ENCODE results near the gene ITGA5.
"Not testable (repeated sequence)": the region's sequence is repeated elsewhere in the genome, so short reads cannot be mapped to it uniquely, and the experiment has no call there.

Gene ITGA5

GRCh38 chr12:54368709-54369596 lies 50.1 kb downstream of the ITGA5 start:
- DNase-seq = peak; percentile 91

DNA sequence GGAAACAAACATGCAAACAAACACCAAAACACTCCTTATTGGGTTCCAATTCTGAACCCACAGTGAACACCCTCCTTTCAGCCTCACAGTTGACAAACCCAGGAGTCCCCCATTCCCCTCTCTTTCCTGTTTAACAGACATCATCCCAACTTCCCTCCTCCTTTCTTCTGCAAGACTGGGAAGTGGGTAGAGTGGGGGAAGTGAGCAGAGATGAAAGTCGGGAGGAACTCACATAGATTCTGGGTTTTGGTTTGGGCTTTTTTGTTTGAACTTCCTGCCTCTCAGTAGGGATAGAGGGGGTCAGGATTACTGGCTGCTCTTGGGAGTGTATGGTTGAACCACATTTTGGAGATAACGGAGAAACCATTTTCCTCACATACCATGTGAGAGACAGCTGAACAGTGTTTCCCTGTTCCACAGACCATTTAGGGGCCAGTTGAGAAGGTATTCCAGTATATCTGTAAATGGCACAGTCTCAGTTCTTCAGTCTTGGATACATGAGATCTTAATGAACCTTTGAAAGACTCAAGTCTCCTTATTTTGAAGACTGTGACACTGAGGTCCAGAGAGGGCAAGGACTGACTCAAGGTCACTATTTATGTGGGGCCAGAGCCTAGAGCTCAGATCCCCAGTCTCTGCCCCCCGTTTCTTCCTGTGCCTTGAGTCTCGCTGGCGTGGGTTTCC lies 50.9 kb downstream of the ITGA5 start:
- no peak for DNase-seq

DNA sequence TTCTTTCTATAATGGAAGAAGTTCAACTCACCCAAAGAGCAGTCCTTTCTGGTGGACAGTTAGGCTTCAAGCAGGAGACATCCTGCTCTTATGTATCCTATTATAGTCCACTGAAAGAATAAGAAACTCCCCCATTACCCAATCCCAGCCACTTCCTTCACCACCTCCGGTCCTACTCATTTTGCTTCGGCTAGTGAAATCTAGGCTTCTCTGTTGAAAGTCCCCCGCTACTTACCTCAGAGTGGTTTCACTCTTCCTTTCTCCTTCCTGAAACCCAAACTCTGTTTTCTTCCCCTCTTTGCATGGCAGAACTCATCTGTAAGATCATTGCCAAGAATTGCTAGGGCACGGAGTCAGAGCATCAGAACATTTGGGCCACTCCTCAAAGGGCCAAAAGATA lies 54.7 kb downstream of the ITGA5 start, which contains the start of gene GPR84:
TSS of gene GPR84 (minus strand) at position 74 of the 400 bp plus-strand sequence. CDS start 635 bp downstream, outside the sequence.
- no peak for DNase-seq

GRCh38 chr12:54363618-54364017 lies 55.4 kb downstream of the ITGA5 start:
- no peak for DNase-seq

- no peak for DNase-seq
These were observed 56.0 kb downstream of the ITGA5 start for GRCh38 chr12:54363047-54363446.

GRCh38 chr12:54360717-54361456 lies 58.2 kb downstream of the ITGA5 start:
- DNase-seq = peak; percentile 33

DNA sequence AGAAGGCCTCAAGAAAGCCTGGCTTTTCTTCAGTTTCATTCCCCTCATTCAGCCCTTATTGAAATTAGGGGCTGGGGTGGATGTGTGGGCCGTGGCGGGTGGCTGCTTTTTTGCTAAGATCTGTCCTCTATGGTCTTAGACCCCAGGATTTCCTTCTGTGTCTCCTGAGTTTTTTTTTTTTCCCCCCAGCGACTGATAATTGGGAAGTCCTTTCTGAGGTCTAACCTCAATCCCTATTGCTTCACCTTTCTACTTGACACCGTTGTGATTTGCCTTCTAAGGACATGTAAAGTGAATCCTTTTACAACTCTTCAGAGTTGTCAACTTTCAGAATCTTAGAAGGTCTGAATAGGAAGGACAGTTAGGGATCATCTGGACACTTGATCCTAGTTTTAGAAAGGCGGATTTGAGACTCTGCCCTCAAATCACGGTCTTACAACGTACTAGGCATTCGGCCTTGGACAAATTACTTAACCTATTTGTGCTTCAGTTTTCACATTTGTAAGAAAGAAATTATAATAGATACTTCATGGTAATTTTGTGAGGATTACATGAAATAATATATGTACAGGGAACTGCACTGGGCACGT lies 59.2 kb downstream of the ITGA5 start:
- no peak for DNase-seq

DNA sequence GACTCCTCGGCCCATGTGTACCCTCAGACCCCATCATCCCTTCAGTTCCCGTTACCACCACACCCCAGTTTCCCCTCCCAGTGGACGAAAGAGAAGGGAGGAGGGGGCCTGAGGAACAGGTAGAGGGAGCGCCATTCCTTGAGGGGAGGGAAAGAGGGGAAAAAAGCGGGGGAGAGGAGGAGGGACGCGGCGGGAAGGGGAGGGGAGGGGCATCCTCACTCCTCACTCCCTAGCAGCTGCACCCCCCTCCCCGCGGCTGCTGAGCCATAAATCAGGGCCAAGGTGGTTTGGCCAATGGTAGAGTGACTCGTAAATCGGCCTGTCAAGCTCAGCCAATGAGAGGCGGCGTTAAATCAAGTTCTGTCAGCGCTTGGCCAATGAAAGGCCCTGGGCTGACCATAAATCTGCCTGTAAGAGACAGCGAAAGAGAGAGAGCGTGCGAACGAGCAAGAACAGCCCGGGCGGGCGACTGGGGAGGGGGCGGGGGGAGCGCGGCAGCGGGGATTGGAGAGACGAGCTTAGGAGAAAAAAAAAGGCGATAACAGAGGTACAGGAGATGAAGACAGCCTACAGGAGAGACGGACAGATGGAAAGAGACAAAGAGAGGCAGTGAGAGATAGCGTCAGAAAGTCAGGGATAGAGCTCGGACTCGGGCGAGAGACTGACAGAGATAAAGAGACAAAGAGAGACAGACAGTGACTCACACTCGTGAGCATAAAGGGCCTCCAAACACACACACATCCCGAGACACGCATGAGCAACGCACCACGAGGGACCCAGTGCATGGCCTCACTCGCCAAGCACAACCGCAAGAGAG lies 59.9 kb downstream of the ITGA5 start:
- peak; percentile 91 for DNase-seq

GRCh38 chr12:54358191-54358944 lies 60.7 kb downstream of the ITGA5 start:
- peak; percentile 16 for DNase-seq

DNA sequence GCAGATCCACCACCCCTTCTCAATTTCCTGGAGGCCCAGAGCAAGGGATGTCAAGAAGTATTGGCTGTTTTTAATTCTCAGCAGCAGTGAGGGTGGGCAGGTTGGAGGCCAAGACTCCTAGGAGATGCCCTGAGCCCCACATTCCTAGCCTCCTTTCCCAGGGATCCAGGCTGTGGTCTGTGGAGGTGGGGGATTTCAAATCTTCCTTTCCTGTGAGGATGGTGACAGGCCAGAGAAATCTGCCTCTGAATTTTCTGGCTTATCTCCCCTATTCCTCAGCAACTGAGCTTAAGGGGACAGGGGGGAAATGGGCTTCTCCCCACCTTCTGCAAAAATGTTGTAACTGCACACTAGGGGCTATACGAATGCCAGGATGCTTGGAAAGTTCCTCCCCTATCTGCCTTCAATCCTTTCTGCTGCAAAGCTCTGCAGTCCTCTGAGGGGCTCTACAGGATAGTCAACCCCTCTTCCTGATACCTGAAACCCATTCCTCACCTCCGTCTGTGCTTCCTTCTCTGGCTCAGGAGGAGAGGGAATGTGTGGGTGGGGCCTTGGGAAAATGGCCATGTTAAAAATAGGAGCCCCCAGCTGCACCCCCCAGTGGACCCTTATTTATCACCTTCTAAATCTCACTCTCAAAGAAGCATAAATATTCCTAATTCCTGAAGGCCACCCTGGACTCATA lies 61.4 kb downstream of the ITGA5 start:
- no peak for DNase-seq

DNA sequence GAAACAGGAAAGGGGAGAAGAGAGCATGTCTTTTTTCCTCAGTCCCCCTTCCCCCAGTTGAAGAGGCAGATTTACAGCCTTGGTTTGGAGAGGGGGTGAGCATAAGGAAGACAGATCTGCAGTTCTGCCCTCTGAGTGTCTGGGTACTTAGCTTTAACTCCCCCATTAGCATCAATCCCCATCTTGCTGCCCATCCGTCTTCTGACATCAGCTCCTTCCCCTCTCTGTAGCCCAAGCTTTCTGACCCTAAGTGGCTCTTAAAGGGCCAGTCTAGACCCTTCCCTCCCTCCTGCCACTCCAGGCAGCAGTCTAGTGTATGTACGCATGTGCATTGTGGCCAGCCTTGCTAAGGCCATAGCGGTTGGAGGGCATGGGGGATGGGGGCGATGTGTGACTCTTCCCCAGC lies 62.1 kb downstream of the ITGA5 start:
- DNase-seq = no peak

DNA sequence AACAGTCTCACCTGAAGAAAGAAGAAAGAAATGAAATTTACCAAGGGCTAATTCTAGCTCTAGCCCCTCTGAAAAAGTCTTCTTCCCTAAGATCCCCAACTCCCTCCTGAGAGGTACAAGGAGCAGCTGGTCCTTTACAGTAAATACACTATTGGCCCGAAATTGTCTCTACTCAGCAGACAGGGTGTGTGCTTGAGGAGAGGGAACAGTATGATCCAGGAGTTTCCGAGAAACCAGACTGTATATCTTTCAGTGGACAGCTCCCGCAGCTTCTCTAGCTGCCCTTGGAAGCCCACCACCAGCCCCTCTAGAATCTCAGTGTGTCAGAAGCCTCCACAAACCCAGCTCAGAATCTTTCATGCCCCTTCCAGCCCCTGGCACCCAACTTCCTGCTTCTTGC lies 62.8 kb downstream of the ITGA5 start:
- no peak for DNase-seq

DNA sequence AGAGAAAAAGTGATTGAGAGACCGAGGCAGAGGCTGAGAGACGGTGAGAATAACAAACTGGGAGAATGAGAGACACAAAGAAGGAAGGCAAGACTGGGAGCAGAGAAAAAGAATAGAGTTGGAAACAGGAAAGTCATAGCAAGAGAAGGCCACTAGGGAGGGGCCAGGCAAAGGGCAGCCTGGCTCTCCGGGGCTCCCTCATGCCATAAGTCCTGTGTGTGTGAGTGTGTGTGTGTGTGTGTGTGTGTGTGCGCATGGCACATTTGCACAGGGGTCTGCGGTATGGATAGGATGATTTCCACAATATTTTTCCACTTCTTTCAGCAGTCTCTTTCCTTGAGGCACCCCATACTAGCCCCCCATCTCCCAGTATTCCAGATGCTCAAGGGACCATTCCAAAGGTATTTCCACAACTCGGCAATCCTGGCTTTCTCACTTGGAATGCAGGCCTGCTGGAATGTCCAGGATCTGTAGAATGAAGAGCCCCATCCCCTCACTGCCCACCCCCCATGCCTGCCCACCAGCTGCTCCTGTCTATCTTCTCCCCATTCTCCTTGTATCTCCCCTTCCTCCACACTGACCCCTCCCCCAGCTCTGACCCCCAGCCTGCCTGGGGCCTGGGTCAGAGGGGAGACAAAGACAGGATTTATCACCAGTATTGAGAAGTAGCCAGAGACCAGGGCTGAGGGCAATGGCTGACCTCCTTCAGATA lies 63.8 kb downstream of the ITGA5 start:
- DNase-seq = no peak

- not testable (repeated sequence) for DNase-seq
These were observed 64.8 kb downstream of the ITGA5 start for GRCh38 chr12:54354271-54354670.

- DNase-seq = no peak
These were observed 65.9 kb downstream of the ITGA5 start for GRCh38 chr12:54352891-54353874.

DNA sequence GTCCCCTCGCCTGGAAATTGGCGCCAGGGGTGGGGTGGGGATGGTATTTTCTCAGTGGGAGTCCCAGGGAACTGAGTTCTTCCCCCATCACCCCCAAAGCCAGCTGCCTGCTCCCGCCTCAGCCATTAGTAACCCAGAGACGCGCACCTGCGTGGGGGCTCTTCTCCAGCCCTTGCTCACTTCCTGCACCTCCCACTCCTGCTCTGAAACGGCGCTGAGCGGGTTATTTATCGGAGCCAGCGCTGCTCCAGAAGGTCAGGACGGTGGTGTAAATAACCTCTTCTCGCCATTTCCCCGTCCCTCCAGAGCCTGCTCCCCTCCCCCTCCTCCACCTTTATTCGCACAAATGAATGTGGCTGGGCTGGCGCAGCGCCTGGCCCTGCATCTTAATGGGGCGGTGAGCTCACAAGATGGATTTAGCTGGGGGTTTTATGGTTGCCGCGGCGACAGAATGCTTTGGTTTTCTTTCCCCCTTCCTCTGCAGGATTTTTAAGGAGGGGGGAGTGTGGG lies 67.0 kb downstream of the ITGA5 start:
- DNase-seq = no peak

DNA sequence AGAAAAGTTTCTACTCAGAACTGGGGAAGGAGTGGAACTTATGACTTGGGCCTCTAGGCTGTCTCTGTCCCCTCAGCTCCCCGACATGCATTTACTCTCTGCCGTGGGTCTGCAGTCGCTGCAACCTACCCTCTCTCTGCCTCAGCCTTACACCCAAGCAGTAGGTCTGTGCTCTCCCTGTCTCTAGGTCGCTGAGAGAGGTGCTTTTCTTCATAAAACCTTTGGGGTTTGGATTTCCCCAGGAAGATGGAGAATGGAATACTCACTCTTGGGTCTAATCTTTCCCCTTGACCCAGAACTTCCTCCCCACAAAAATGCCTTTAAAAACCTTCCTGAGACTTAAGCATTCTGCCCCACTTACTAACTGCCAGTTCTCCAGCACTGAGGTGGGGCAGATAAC lies 67.7 kb downstream of the ITGA5 start:
- DNase-seq = no peak

GRCh38 chr12:54350743-54351142 lies 68.3 kb downstream of the ITGA5 start:
- no peak for DNase-seq

GRCh38 chr12:54349679-54350078 lies 69.4 kb downstream of the ITGA5 start:
- DNase-seq = no peak

Data from activated gamma-delta T cell treated with Interleukin-2 at 50 U/mL for 16 hours (primary cell).